BJ (cell line): ENCODE results near the gene SPTAN1. TPM values are rescaled to one million over a fixed set of nuclear protein-coding genes. Genes with fewer than 3 reads are reported as not detected.

ENCODE experiments used
- CTCF ChIA-PET: fragments of 350-600 bp; formaldehyde crosslinking; extraction: SDS; loops from one replicate; lab custom pipeline; 2021; ENCODE audit warnings: antibody characterized with exemption, inconsistent platforms; lab: Yijun Ruan, JAX
- POLR2A ChIA-PET: fragments of 300-600 bp; sonication (Branson Sonifier 250); formaldehyde crosslinking; extraction: SDS; loops from one replicate; lab custom pipeline; 2021; ENCODE audit warnings: antibody characterized with exemption; lab: Charles Lee
- DNase-seq: peaks from one replicate; pipeline ENCODE4 v3.0.0-alpha.2; 2011; ENCODE audit warnings: low read depth
- H3K27me3 ChIP-seq: 2 replicates; pipeline ENCODE4 v1.6.0; 2011; ENCODE audit warnings: low read length; ENCODE audit not compliant: control insufficient read depth, insufficient read depth
- H3K36me3 ChIP-seq: 2 replicates; pipeline ENCODE4 v1.5.1; 2011; ENCODE audit warnings: low read length; ENCODE audit not compliant: control insufficient read depth, insufficient read depth
- H3K4me3 ChIP-seq: 2 replicates; pipeline ENCODE4 v1.5.1; 2011; ENCODE audit warnings: low read depth, mild to moderate bottlenecking, control low read depth, low read length
- polyA plus RNA-seq: library from polyadenylated mRNA; depleted of rRNA; stranded (reverse); fragments of >200 nt; gene quantifications from 2 replicates; pipeline ENCODE4 v1.2.3, GENCODE V29; 2011
- TF ChIP-seq, protein P1 (sequence below): IDR thresholded peaks from 2 replicates; pipeline ENCODE4 v1.5.1; 2011; ENCODE audit warnings: low read depth, mild to moderate bottlenecking, control low read depth, inconsistent platforms, low read length, moderate library complexity; ENCODE audit not compliant: insufficient read depth

SPTAN1 gene
- polyA plus RNA-seq, 1 experiment: 317 TPM

DNA sequence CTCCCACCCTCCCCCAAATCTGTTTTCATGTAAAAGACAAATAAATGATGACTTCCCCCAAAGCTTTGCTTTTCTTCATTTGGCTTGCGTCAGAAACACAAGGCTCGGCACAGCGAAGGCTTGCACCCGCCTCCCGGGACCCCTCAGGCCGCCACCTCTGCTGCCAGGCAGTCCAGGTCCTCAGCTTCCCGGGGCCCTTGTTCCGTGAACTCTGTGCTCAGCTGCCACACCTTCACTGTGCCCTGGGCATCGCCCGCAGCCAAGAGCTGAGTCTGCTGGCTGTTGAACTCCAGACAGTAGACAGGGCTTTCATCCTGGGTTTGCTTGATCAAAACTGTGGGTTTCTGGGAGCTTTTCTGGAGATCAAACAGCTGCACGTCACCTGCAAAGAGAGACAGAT is 81.2 kb downstream of the SPTAN1 start:
- POLR2A ChIA-PET: interaction anchor here (0.5 kb wide), 1 partner anchor 55 kb away, joined by 11 read pairs; no protein-coding TSS in a partner anchor
- no peak overlapping the region for H3K4me3 ChIP-seq
- H3K27me3 ChIP-seq: no peaks in the 10 kb centered on the region
- peaks cover 48% of the 10 kb centered on the region for H3K36me3 ChIP-seq
- CTCF ChIA-PET: interaction anchor here (1.1 to 2.0 kb wide), 3 partner anchors 12 to 213 kb away, joined by 3 to 6 read pairs (median 5); partner anchors contain the start of gene PKN3
- TF ChIP-seq, protein P1, sequence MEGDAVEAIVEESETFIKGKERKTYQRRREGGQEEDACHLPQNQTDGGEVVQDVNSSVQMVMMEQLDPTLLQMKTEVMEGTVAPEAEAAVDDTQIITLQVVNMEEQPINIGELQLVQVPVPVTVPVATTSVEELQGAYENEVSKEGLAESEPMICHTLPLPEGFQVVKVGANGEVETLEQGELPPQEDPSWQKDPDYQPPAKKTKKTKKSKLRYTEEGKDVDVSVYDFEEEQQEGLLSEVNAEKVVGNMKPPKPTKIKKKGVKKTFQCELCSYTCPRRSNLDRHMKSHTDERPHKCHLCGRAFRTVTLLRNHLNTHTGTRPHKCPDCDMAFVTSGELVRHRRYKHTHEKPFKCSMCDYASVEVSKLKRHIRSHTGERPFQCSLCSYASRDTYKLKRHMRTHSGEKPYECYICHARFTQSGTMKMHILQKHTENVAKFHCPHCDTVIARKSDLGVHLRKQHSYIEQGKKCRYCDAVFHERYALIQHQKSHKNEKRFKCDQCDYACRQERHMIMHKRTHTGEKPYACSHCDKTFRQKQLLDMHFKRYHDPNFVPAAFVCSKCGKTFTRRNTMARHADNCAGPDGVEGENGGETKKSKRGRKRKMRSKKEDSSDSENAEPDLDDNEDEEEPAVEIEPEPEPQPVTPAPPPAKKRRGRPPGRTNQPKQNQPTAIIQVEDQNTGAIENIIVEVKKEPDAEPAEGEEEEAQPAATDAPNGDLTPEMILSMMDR: no peak
- no peak for DNase-seq

DNA sequence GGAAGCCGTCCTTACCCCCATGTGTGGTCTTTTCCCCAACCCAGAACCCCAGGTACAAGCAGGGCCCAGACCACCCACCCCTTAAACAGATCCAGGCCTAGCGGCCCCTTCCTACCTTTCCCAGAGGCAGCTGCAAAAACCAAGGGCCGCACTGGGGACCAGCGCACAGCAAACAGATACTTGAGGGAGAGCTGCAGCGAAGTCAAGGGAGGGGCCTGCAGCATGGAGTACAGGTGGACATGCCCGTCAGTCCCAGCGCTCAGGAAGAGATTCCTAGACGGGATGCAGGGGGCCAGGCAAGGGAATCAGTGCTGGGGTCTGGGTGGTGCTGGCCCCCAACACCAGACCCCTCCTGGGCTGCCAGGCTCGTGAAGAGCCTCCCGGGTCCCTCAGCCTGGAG is 81.7 kb downstream of the SPTAN1 start:
- CTCF ChIA-PET: interaction anchor here (0.7 to 1.7 kb wide), 7 partner anchors 19 to 147 kb away, joined by 3 to 11 read pairs (median 3); partner anchors contain the start of gene PKN3

DNA sequence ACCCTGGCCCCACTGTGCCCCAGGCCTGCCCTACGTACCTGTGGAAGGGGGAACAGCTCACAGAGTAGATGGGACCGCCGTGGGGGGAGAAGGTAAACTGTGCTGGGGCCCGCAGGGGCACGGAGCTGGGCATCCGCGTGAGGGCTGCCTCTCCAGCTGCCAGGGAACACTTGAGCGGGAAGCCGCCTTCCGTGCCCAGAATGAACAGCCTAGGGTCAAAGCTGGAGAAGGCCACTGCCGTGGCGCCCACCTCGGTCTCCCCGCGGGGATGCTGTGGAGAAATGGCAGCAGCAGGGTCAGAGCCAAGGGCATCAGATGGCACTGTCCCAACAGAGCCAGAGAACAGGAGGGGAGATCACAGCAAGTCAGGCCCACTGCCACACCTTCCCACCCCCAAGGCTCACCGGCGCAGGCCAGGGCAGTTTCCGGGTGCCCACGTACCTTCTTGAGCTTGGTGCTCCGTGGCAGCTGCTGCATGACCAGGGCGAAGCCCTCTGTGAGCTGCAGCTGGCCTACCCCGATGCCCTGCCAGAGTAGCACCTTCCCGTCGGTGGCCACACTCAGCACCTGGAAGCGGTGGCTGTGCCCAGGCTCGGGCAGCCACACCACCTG is 82.4 kb downstream of the SPTAN1 start:
- ChIA-PET POLR2A (no interaction called here), CTCF (interaction anchor here (0.7 to 1.8 kb wide), 17 partner anchors 9 to 188 kb away, joined by 3 to 24 read pairs (median 4); partner anchors contain the start of genes DYNC2I2 and PKN3)
- Histone ChIP-seq H3K4me3 (no peak overlapping the region), H3K27me3 (no peaks in the 10 kb centered on the region), H3K36me3 (peaks cover 39% of the 10 kb centered on the region)
- DNase-seq: no peak
- TF ChIP-seq, protein P1: no peak

More for the DNA sequence above, 81.7 kb downstream of the SPTAN1 start:
- Histone ChIP-seq H3K4me3 (no peak overlapping the region), H3K27me3 (no peaks in the 10 kb centered on the region), H3K36me3 (peaks cover 44% of the 10 kb centered on the region)
- DNase-seq: no peak
- TF ChIP-seq, protein P1: no peak
- POLR2A ChIA-PET: no interaction called here

DNA sequence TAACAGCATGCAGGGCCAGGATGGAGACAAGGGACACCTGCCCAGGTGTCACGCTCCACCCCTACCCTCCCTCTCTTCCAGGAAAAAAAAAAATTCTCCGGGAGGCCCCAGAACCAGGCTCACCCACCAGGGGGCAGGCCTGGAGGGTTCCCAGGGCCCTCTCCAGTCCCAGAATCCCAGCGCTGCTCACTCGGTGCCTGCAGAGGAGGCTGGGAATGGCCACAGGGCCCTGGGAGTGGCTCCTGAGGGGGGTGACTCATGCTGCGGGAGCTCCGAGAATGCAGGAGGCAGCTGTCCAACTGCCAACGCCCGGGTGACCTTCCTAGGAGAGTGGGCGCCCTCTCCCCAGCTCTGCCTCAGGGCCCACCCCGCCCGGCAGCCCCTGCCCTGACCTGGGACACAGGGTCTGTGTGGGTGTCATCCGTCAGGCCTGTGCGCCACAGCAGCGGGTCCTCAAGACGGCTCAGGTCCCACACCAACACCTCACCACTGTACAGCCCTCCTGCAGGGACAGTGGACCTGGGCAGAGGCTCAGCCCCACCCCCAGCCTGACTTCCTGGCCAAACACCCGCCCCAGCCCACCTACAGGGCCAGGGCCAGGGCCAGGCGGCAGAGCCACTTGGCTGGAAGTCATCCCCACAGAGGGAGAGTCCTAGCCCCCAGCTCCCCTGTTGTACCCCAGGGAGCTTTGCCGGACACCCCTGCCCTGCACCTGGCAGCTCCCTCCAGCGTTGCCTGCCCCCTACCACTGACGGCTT is 83.1 kb downstream of the SPTAN1 start:
- ChIA-PET POLR2A (interaction anchor here (0.6 to 0.7 kb wide), 2 partner anchors 108 to 159 kb away, joined by 3 to 10 read pairs; no protein-coding TSS in a partner anchor), CTCF (interaction anchor here (0.6 to 1.8 kb wide), 35 partner anchors 9 to 520 kb away, joined by 3 to 24 read pairs (median 3); partner anchors contain the start of genes DYNC2I2, ENDOG, PKN3 and SET)
- Histone ChIP-seq H3K36me3 (peaks cover 33% of the 10 kb centered on the region), H3K4me3 (no peak overlapping the region), H3K27me3 (no peaks in the 10 kb centered on the region)
- TF ChIP-seq, protein P1: peak; percentile 92
- peak; percentile 77 for DNase-seq

DNA sequence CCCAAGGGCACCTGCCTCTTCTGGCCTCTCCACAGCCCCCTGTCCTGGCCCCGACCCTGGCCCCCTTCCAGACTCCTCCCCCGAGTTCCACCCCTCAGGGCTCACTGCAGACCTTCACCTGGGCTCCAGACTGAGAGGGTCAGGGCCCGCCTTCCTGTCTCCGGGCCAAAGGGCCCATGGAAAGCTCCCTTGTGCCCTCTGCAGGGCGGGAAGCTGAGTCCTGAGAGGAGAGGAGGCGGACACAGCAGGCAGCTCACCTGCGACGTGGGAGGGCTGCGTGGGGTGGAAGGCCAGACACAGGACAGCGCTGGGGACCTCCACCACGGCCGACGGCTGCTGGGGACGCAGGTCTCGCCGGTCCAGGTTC is 83.6 kb downstream of the SPTAN1 start:
- ChIA-PET CTCF (interaction anchor here (0.6 to 1.8 kb wide), 31 partner anchors 8 to 520 kb away, joined by 3 to 24 read pairs (median 4); partner anchors contain the start of genes DYNC2I2, ENDOG, PKN3 and SET), POLR2A (interaction anchor here (0.6 kb wide), 1 partner anchor 108 kb away, joined by 10 read pairs; no protein-coding TSS in a partner anchor)
- Histone ChIP-seq H3K27me3 (no peaks in the 10 kb centered on the region), H3K4me3 (no peak overlapping the region), H3K36me3 (peaks cover 30% of the 10 kb centered on the region)
- no peak for DNase-seq
- TF ChIP-seq, protein P1: peak; percentile 29; the same call in 1 of the 2 replicates
